Measurements from ENCODE around the gene SMIM33. TPM values are rescaled to one million over a fixed set of nuclear protein-coding genes. Genes with fewer than 3 reads are reported as not detected.
"Not testable (repeated sequence)": the region's sequence is repeated elsewhere in the genome, so short reads cannot be mapped to it uniquely, and the experiment has no call there.

SMIM33 gene
- polyA plus RNA-seq, 4 donors, result 0.07 to 0.08 TPM; not detected in 2

DNA sequence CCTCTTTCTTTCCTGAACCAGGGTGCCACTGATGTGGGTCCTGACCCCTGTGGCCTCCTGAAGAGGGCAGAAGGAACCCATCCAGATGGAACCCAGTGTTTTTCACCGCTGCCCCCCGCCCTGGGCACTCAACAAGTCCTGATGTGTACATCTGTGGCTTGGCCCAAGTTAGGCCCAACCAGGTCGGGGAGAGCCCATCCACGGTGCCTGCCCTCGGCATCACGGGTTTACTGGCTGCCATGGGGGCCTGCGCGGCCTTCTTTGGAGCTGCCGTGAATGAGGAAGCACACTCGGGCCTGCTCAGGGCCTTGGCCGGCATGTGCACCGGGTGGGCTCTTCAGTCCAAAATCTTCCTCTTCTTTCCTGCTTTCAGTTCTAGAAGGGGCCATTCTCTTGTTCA is 14.0 kb upstream of the SMIM33 start:
- DNase-seq (ENCODE audit: low read depth in 4 of 4, low spot score in 3 of 4), result no peak

GRCh38 chr5:139457241-139457640 is 13.6 kb upstream of the SMIM33 start:
- DNase-seq (ENCODE audit: low read depth in 4 of 4, low spot score in 3 of 4), result no peak

DNA sequence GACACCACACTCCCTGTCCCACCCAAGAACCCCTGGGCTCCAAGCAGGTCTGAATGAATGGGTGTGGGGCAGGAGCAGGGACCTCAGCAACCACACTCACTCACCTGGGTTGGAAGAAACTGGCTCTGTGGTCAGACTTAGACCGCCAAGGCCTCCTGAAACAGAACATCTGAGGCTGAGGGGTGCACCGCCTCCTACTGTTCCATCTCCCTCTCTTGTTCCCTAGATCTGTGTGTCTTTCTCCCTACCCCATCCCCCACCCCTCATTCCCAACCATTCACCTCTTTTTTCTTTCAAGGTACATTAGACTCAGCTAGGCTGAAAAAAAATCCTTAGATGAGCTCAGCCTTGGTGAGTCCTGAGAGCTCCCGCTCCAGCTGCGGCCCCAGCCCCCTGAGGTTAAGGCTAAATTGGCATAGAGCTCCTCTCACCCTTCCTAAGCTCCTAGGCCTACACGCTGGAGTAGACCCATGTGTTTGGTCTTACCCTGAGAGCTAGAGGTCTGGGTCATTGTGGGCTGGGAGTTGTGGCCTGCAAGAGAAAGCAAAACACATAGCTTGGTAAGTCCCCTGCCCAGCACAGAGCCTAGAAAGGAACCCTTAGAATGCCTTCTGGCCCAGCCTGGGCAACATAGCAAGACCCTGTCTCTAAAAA is 13.0 kb upstream of the SMIM33 start:
- DNase-seq (ENCODE audit: low read depth in 4 of 4, low spot score in 3 of 4), result no peak

DNA sequence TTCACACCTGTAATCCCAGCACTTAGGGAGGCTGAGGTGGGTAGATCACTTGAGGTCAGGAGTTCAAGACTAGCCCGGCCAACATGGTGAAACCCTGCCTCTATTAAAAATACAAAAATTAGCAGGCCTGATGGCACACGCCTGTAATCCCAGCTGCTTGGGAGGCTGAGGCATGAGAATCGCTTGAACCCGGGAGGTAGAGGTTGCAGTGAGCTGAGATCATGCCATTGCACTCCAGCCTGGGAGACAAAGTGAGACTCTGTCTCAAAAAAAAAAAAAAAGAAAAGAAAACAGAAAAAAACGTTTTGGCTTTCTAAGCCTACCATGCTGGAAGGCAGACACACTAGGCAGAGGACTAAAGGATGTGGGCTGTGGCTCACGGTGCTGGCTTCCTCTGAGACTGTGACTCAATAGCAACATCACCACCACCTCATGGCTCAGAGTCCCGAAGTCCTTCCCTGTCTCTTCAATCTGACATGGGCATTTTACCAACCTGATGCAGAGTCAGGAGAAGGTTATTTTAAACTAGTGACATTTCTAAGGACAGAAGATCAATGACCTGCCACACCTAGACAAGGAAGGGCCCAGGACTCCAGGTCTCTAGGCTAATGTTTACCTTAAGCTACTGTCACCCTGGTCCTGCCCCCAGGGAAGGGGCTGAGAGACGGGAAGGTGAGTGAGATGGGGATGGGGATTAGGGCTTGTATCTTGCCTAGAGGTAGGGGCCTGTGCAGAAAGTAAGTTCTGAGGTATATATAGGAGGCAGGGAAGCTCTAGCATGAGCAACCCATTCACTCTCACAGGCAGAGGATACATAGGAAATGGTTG is 12.0 kb upstream of the SMIM33 start:
- DNase-seq (ENCODE audit: low read depth in 4 of 4, low spot score in 3 of 4), result no peak

DNA sequence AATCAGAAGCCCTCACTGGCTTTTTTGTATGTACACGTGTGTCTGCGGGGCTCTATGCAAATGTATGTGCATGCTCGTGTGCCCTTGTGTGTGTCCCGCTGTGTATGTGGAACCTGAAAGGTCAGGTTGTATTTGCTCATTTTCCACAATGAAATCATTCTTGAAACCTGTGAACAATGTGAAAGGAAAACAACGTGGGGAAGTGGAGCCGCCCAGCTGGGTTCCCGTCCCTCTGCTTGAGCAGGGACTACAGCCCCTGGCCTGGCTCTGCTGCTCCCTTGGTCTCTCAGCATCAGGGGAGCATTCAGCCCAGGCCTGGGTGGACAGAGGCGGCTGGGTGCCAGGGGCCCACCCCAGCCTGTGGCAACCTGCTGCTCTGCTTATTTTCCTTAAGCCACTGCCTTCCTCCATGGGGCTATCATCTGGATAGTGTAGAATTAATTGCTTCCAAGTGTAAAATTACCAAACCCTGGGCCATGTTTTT is 11.3 kb upstream of the SMIM33 start:
- no peak for DNase-seq (ENCODE audit: low read depth in 4 of 4, low spot score in 3 of 4)

- DNase-seq (ENCODE audit: low read depth in 4 of 4, low spot score in 3 of 4), result no peak
Measured at GRCh38 chr5:139460455-139460854, 10.3 kb upstream of the SMIM33 start.

DNA sequence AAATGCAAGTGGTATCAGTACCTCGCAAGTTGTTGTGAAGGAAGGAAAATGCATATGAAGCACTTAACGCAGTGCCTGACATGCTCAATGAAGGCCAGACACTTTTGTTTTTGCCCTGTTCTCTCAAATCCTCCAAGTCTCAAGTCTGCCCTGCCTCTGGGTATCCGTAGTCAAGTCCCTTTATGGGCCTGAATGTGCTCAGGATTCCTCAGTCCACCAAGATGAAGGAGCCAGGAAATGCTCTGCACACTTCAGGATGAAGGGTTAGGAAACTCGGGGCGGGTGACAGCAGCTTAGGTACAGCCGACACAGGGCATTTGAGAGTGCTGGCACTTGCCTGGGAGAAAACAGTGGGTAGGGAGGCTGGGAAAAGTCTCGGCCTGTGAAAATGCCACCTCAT is 9.6 kb upstream of the SMIM33 start:
- DNase-seq (ENCODE audit: low read depth in 4 of 4, low spot score in 3 of 4), result no peak

- no peak for DNase-seq (ENCODE audit: low read depth in 4 of 4, low spot score in 3 of 4)
Measured at GRCh38 chr5:139461698-139462097, 9.1 kb upstream of the SMIM33 start.

DNA sequence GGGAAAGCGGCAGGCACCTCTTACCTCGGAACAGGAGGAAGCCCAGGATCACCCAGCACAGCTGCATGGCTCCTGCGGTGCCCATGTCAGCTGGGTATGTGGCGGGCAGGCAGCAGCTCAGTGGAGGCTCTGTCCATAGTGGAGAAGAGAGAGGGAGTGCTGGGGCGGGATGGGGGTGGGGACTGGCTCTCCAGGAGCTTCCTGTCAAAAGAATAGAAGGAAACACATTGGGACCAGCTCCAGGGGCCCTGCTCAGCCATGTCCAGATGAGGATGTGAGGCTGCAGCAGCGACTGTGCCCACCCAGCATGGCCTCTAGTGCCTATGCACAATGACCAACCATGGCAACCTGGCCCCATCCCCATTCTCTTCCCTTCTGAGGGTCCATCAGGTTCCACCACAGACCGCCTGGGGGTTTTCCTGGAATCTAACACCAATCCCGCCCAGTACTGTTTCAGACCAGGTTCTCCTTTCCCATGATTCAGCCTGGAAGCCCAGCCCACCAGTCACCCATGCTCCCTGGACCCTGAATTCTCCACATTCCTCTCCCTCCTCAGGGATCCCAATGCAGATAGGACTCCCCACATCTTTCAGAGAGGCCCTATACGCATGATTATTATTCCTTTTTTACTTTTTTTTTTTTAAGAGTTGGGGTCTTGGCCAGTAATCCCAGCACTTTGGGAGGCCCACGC is 8.1 kb upstream of the SMIM33 start, which contains the start of gene ECSCR:
Gene ECSCR (minus strand): TSS at position 158 of the 691 bp plus-strand sequence. CDS start 73 bp downstream, at position 85.
- DNase-seq (ENCODE audit: low read depth in 4 of 4, low spot score in 3 of 4), result no peak

GRCh38 chr5:139468421-139468931 is 2.3 kb upstream of the SMIM33 start:
- DNase-seq (ENCODE audit: low read depth in 4 of 4, low spot score in 3 of 4), result no peak

- DNase-seq (ENCODE audit: low read depth in 4 of 4, low spot score in 3 of 4), result no peak
Measured at GRCh38 chr5:139472386-139473030, 1.7 kb downstream of the SMIM33 start.

DNA sequence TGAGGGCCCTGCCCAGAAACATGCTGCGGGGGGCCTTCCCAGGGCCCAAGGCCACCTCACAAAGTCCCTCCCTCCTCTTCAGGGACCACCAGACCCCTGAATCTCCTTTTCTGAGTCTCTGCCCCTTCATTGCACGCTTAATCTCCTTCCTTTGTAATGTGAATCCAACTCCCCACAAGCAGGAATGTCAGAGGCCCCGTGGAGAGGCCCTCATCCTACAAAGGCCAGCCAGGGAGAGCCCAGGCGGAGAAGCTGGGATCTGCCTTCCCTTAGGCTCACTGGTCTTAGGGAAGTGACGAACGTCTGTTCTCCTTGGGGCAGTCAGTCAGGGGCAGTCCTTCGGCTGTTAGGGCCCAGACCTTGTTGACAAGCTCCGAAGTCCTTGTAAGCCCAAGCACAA is 2.3 kb downstream of the SMIM33 start:
- no peak for DNase-seq (ENCODE audit: low read depth in 4 of 4, low spot score in 3 of 4)

- no peak for DNase-seq (ENCODE audit: low read depth in 4 of 4, low spot score in 3 of 4)
Measured at GRCh38 chr5:139473565-139473964, 2.8 kb downstream of the SMIM33 start.

- DNase-seq (ENCODE audit: low read depth in 4 of 4, low spot score in 3 of 4), result no peak
Measured at GRCh38 chr5:139474890-139475791, 4.3 kb downstream of the SMIM33 start.

DNA sequence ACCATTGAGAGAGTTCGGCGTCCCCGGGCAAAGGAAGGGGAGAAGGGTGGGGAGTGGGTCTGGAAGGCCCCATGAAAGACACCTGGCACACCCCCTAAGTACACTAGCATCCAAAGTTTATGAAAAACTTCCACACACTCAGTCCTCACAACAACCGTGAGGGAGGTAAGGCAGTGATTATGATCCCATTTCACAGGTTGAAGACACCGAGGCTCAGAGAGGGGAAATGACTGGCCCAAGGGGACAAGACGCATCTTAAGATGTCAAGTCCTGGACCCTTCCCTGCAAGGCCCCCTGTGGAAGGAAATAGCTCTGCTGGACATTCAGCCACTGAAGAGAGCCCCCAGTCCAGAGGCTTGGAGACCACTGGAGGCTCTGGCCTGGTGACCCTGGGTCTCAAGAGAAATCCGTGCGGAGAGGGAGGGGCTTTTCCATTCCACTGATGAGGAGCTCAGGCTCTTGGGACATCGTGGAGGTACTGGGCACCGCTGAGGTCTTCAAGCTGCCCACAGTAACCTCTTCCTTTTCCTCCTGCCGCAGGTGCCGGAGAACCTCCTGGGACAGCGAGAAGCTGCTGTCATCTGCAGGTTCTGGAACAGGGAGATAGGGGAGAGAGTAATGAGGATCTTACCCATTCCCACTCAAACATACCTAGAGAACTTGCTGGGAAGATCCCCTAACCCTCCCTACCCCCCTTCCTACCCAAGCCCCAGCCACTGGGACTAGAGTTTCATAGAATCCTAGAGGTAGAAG is 5.2 kb downstream of the SMIM33 start:
- DNase-seq (ENCODE audit: low read depth in 4 of 4, low spot score in 3 of 4), result no peak

GRCh38 chr5:139478657-139479423 is 8.0 kb downstream of the SMIM33 start:
- not testable (repeated sequence) for DNase-seq (ENCODE audit: low read depth in 4 of 4, low spot score in 3 of 4)

GRCh38 chr5:139479729-139480128 is 8.9 kb downstream of the SMIM33 start:
- not testable (repeated sequence) for DNase-seq (ENCODE audit: low read depth in 4 of 4, low spot score in 3 of 4)

GRCh38 chr5:139481122-139481533 is 10.3 kb downstream of the SMIM33 start:
- no peak for DNase-seq (ENCODE audit: low read depth in 4 of 4, low spot score in 3 of 4)

All from left renal pelvis (tissue), 4 donors.